Liver (tissue), 9 donors: ENCODE measurements around the gene DEFB112. TPM values are rescaled to one million over a fixed set of nuclear protein-coding genes. Genes with fewer than 3 reads are reported as not detected.

Experiments
- DNase-seq: peaks from one replicate; pipeline ENCODE4 v3.0.0-alpha.2; 2017; ENCODE audit warnings: low spot score
- H3K27ac ChIP-seq, 2 donors: one replicate each; pipeline ENCODE4 v1.7.0; 2013; ENCODE audit warnings: inconsistent platforms in 2 of 2, low read length in 2 of 2, control low read depth in 1 of 2, low read depth in 1 of 2, mild to moderate bottlenecking in 1 of 2
- H3K27me3 ChIP-seq, 4 donors: one replicate each; pipeline versions ENCODE4 v1.6.1 to v1.7.0; 2013; ENCODE audit warnings: low read length in 3 of 4, inconsistent platforms in 1 of 4, mild to moderate bottlenecking in 1 of 4, moderate library complexity in 1 of 4; ENCODE audit not compliant: control insufficient read depth in 4 of 4, insufficient read depth in 4 of 4
- H3K36me3 ChIP-seq, 4 donors: one replicate each; pipeline versions ENCODE4 v1.6.1 to v1.7.0; 2013; ENCODE audit warnings: low read length in 3 of 4, mild to moderate bottlenecking in 3 of 4, low read depth in 1 of 4, moderate library complexity in 1 of 4; ENCODE audit not compliant: control insufficient read depth in 4 of 4, insufficient read depth in 3 of 4
- H3K4me1 ChIP-seq, 4 donors: one replicate each; pipeline versions ENCODE4 v1.6.1 to v1.7.0; 2013; ENCODE audit warnings: low read length in 3 of 4, mild to moderate bottlenecking in 3 of 4, moderate library complexity in 1 of 4; ENCODE audit not compliant: control insufficient read depth in 4 of 4, insufficient read depth in 4 of 4
- H3K4me3 ChIP-seq, 3 donors: one replicate each; pipeline versions ENCODE4 v1.6.1 to v1.7.0; 2013; ENCODE audit warnings: low read length in 3 of 3, control low read depth in 1 of 3, low read depth in 1 of 3, mild to moderate bottlenecking in 1 of 3
- H3K9ac ChIP-seq, 2 donors: one replicate each; pipeline ENCODE4 v1.7.0; 2013; ENCODE audit warnings: low read length in 2 of 2, mild to moderate bottlenecking in 2 of 2, moderate library complexity in 2 of 2, control low read depth in 1 of 2, low read depth in 1 of 2
- H3K9me3 ChIP-seq, 4 donors: one replicate each; pipeline versions ENCODE4 v1.6.1 to v1.7.0; 2013; ENCODE audit warnings: low read length in 3 of 4; ENCODE audit not compliant: control insufficient read depth in 4 of 4
- ATF3 ChIP-seq: IDR thresholded peaks from 2 replicates; pipeline ENCODE4 v1.6.1; 2016; ENCODE audit warnings: antibody characterized with exemption
- CTCF ChIP-seq: fragments of 150-350 bp; IDR thresholded peaks from 2 replicates; pipeline ENCODE4 v1.5.1; 2017; ENCODE audit warnings: improper control_type of control experiment, low read depth, low read length; ENCODE audit not compliant: missing input control
- EGR1 ChIP-seq, 2 donors: IDR thresholded peaks; 2 replicates each; pipeline ENCODE4 v1.6.1; 2016 to 2018; ENCODE audit warnings: antibody characterized with exemption in 2 of 2, low read depth in 2 of 2
- FOXA1 ChIP-seq: IDR thresholded peaks from 2 replicates; pipeline ENCODE4 v1.6.1; 2016; ENCODE audit warnings: antibody characterized with exemption
- FOXA2 ChIP-seq: IDR thresholded peaks from 2 replicates; pipeline ENCODE4 v1.6.1; 2016; ENCODE audit warnings: antibody characterized with exemption
- GABPA ChIP-seq, 2 donors: IDR thresholded peaks in 1 of 2; conservative IDR thresholded peaks in 1 of 2; 2 replicates each; pipeline ENCODE4 v1.6.1; 2016; ENCODE audit warnings: antibody characterized with exemption in 2 of 2, mild to moderate bottlenecking in 1 of 2, moderate library complexity in 1 of 2
- HNF4A ChIP-seq, 2 donors: conservative IDR thresholded peaks; 2 replicates each; pipeline ENCODE4 v1.6.1; 2016; ENCODE audit warnings: antibody characterized with exemption in 2 of 2, mild to moderate bottlenecking in 2 of 2
- HNF4G ChIP-seq: IDR thresholded peaks from 2 replicates; pipeline ENCODE4 v1.6.1; 2016; ENCODE audit warnings: antibody characterized with exemption
- JUND ChIP-seq, 2 donors: IDR thresholded peaks; 2 replicates each; pipeline ENCODE4 v1.6.1; 2016; ENCODE audit warnings: antibody characterized with exemption in 2 of 2
- MAX ChIP-seq: IDR thresholded peaks from 2 replicates; pipeline ENCODE4 v1.6.1; 2016; ENCODE audit warnings: antibody characterized with exemption
- NR2F2 ChIP-seq: IDR thresholded peaks from 2 replicates; pipeline ENCODE4 v1.6.1; 2016; ENCODE audit warnings: antibody characterized with exemption
- RAD21 ChIP-seq, 2 donors: IDR thresholded peaks; 2 replicates each; pipeline ENCODE4 v1.6.1; 2016; ENCODE audit warnings: antibody characterized with exemption in 2 of 2, mild to moderate bottlenecking in 2 of 2
- REST ChIP-seq: IDR thresholded peaks from 2 replicates; pipeline ENCODE4 v1.6.1; 2016; ENCODE audit warnings: antibody characterized with exemption, mild to moderate bottlenecking
- RXRA ChIP-seq, 2 donors: IDR thresholded peaks; 2 replicates each; pipeline ENCODE4 v1.6.1; 2017 to 2018; ENCODE audit warnings: antibody characterized with exemption in 2 of 2, mild to moderate bottlenecking in 1 of 2
- SP1 ChIP-seq: IDR thresholded peaks from 2 replicates; pipeline ENCODE4 v1.6.1; 2018; ENCODE audit warnings: antibody characterized with exemption, mild to moderate bottlenecking
- TAF1 ChIP-seq: conservative IDR thresholded peaks from 2 replicates; pipeline ENCODE4 v1.6.1; 2016; ENCODE audit warnings: antibody characterized with exemption, mild to moderate bottlenecking
- YY1 ChIP-seq: IDR thresholded peaks from 2 replicates; pipeline ENCODE4 v1.6.1; 2016; ENCODE audit warnings: antibody characterized with exemption, mild to moderate bottlenecking
- ZBTB33 ChIP-seq: IDR thresholded peaks from 2 replicates; pipeline ENCODE4 v1.6.1; 2016; ENCODE audit warnings: antibody characterized with exemption
- WGBS: extraction: QIAGEN DNeasy Blood & Tissue Kit; methylation state at CpG from one replicate; pipeline ENCODE4 v1.1.7; 2013; 5-methylcytosine and 5-hydroxymethylcytosine counted together
- polyA plus RNA-seq, 2 donors: library from polyadenylated mRNA; stranded (reverse) in 1 of 2; unstranded in 1 of 2; fragments of 200-250 nt in 1 of 2; fragments of >200 nt in 1 of 2; fragmentation: Nextera tagmentation in 1 of 2; extraction: Ambion mirVana in 1 of 2; gene quantifications; one replicate each; pipeline versions ENCODE4 v1.2.1 to v1.2.3, GENCODE V29; 2013 to 2015
- total RNA-seq, 2 donors: library from RNA; depleted of rRNA; stranded (reverse); fragments of >200 nt; gene quantifications; one replicate each; pipeline ENCODE4 v1.2.3, GENCODE V29; 2014
- donor health status: healthy.
- donor health status: healthy.
- donor health status: healthy.
- donor health status: healthy.
- donor health status: healthy.

The DEFB112 gene
- total and polyA plus RNA-seq, 4 donors, result not detected

- Histone ChIP-seq H3K36me3 (no peaks in the 10 kb centered on the region), H3K9me3 (no peaks in the 10 kb centered on the region), H3K4me3 (no peak overlapping the region), H3K27me3 (no peaks in the 10 kb centered on the region), H3K9ac (no peak overlapping the region), H3K27ac (no peak overlapping the region), H3K4me1 (no peaks in the 10 kb centered on the region)
- no peak for DNase-seq
- 93% methylated on average over 4 of the region's 4 CpGs for WGBS
- TF ChIP-seq JUND (IDR thresholded peaks at IDR 0.05) (no peak), CTCF (no peak), REST (no peak), TAF1 (no peak)
Measured at GRCh38 chr6:50025258-50025657, 24.5 kb downstream of the DEFB112 start.

GRCh38 chr6:50021894-50022293 is 27.8 kb downstream of the DEFB112 start, which contains the start of gene DEFB110:
DEFB110 (minus strand) TSS chr6:50021994; CDS start chr6:50021935, 59 bp downstream.
- Histone ChIP-seq H3K27me3 (no peaks in the 10 kb centered on the region), H3K27ac (no peak within 1 kb of the TSS), H3K9me3 (no peaks in the 10 kb centered on the region), H3K36me3 (no peaks in the 10 kb centered on the region), H3K4me1 (no peaks in the 10 kb centered on the region), H3K9ac (no peak within 1 kb of the TSS), H3K4me3 (no peak within 1 kb of the TSS)
- no peak for DNase-seq
- TF ChIP-seq ZBTB33 (no peak), EGR1 (IDR thresholded peaks at IDR 0.05; ENCODE audit: low read depth in 2 of 2) (no peak), YY1 (no peak), TAF1 (no peak), HNF4G (no peak), RXRA (IDR thresholded peaks at IDR 0.05) (no peak), CTCF (no peak), REST (no peak), JUND (IDR thresholded peaks at IDR 0.05) (no peak), GABPA (IDR thresholded peaks at IDR 0.05 in 1 of 2, conservative IDR thresholded peaks at IDR 0.05 in 1 of 2) (no peak), HNF4A (conservative IDR thresholded peaks at IDR 0.05) (no peak), NR2F2 (no peak), ATF3 (no peak), FOXA1 (no peak), SP1 (no peak), FOXA2 (no peak), MAX (no peak), RAD21 (IDR thresholded peaks at IDR 0.05) (no peak)
